ENCODE measurements around the gene HBE1. TPM values are rescaled to one million over a fixed set of nuclear protein-coding genes. Genes with fewer than 3 reads are reported as not detected.
"Not testable (repeated sequence)": the region's sequence is repeated elsewhere in the genome, so short reads cannot be mapped to it uniquely, and the experiment has no call there.

Gene HBE1
- total RNA-seq, 4 donors from 2014 or later, result 4.2 TPM; not detected in 3

- H3K36me3 ChIP-seq, result no peaks in the 10 kb centered on the region
- no peak overlapping the region for H3K4me3 ChIP-seq
- no peak overlapping the region for H3K27ac ChIP-seq
- no peaks in the 10 kb centered on the region for H3K9me3 ChIP-seq
- no peaks in the 10 kb centered on the region for H3K4me1 ChIP-seq
- intact Hi-C loops (cut with DNase I; ENCODE audit: low total_unique reads), result no loop called here
- DNase-seq, result no peak
- TF ChIP-seq POLR2A (IDR thresholded peaks at IDR 0.05) (no peak), CTCF (IDR thresholded peaks at IDR 0.05) (no peak)
- no peaks in the 10 kb centered on the region for H3K27me3 ChIP-seq
These were observed 28.1 kb upstream of the HBE1 start for GRCh38 chr11:5297721-5298323.

GRCh38 chr11:5294342-5294995 is 24.7 kb upstream of the HBE1 start:
- H3K9me3 ChIP-seq; H3K27me3 ChIP-seq; DNase-seq; intact Hi-C loops (cut with DNase I; ENCODE audit: low total_unique reads); H3K4me1 ChIP-seq; H3K36me3 ChIP-seq; H3K4me3 ChIP-seq; H3K27ac ChIP-seq: not testable (repeated sequence)

- H3K27ac ChIP-seq, result no peak overlapping the region
- no peak for DNase-seq
- no peak overlapping the region for H3K4me3 ChIP-seq
- TF ChIP-seq POLR2A (IDR thresholded peaks at IDR 0.05) (no peak), CTCF (IDR thresholded peaks at IDR 0.05) (no peak)
- no peaks in the 10 kb centered on the region for H3K27me3 ChIP-seq
- intact Hi-C loops (cut with DNase I; ENCODE audit: low total_unique reads), result no loop called here
- H3K4me1 ChIP-seq, result no peaks in the 10 kb centered on the region
- no peaks in the 10 kb centered on the region for H3K36me3 ChIP-seq
- no peaks in the 10 kb centered on the region for H3K9me3 ChIP-seq
These were observed 23.3 kb upstream of the HBE1 start for GRCh38 chr11:5293028-5293427.

- Histone ChIP-seq H3K4me3 (no peak overlapping the region), H3K4me1 (no peaks in the 10 kb centered on the region), H3K9me3 (no peaks in the 10 kb centered on the region), H3K36me3 (no peaks in the 10 kb centered on the region), H3K27ac (no peak overlapping the region), H3K27me3 (no peaks in the 10 kb centered on the region)
- intact Hi-C loops (cut with DNase I; ENCODE audit: low total_unique reads), result no loop called here
- TF ChIP-seq POLR2A (IDR thresholded peaks at IDR 0.05), result no peak
- TF ChIP-seq CTCF (IDR thresholded peaks at IDR 0.05), result no peak
- no peak for DNase-seq
These were observed 21.6 kb upstream of the HBE1 start for GRCh38 chr11:5291207-5291838.

GRCh38 chr11:5290106-5290505 is 20.4 kb upstream of the HBE1 start:
- intact Hi-C loops (cut with DNase I; ENCODE audit: low total_unique reads), result no loop called here
- no peak for DNase-seq
- Histone ChIP-seq H3K4me1 (no peaks in the 10 kb centered on the region), H3K36me3 (no peaks in the 10 kb centered on the region), H3K9me3 (no peaks in the 10 kb centered on the region), H3K27me3 (no peaks in the 10 kb centered on the region), H3K27ac (no peak overlapping the region), H3K4me3 (no peak overlapping the region)
- no peak for TF ChIP-seq POLR2A (IDR thresholded peaks at IDR 0.05)
- no peak for TF ChIP-seq CTCF (IDR thresholded peaks at IDR 0.05)
